Fibroblast of upper back skin (primary cell): ENCODE results near the gene GRIP2.

ENCODE experiments used
- DNase-seq: peaks from one replicate; pipeline ENCODE4 v3.0.0-alpha.2; 2013

Gene GRIP2

DNA sequence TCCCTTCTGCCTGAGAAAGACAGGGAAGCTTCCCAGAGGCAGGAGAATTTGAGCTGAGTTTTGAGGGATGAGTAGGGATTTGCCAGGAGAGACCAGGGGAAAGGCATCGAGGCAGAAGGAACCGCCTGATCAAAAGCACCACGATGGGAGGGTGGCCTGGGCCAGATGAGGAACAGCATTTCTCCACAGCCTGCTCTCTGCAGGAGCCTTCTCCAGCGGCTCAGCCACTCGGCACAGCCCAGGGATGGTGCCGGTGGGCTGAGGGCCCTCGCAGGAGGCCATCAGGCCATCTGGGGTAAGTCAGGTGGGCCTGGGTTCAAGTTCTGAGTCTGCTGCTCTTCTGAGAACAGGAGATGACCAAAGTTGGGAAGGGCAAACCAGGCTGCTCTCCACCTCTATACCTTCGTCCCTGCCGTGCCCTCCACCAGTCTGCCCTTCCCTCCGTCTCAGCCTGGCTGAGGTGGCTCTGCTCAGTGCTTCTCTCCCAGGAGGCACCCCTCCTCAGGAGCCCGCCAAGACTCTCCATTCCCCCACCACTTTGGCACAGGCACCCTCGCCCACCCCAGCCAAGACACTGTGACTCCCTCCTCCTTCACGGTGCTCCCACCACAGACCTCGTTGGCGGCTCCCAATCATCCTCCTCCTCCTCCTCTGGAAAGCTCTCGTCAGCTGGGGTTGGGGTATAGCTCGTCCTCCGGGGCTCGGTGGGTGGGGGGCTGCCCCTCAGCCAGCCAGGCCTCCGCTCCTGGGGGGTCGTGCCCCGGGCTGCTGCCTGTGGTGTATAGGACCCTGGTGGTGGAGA, 34.9 kb downstream of the GRIP2 start:
- no peak for DNase-seq

DNA sequence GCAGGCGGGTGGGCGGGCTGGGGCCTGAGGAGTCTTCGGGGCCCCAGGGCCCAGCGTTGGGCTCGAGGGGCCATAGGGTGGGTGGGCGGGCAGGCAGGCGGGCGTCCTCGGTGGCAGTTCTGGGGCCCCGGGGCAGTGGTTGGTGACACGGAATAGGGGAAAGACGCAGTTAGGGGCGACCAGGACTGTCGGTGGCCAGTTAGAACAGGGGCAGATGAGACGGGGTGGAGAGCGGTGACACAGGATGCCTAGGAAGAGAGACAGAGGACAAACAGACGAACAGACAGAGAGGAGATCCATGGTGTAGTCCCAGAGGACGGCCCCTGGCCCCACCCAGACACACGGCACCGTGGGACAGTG, 36.5 kb downstream of the GRIP2 start:
- no peak for DNase-seq

DNA sequence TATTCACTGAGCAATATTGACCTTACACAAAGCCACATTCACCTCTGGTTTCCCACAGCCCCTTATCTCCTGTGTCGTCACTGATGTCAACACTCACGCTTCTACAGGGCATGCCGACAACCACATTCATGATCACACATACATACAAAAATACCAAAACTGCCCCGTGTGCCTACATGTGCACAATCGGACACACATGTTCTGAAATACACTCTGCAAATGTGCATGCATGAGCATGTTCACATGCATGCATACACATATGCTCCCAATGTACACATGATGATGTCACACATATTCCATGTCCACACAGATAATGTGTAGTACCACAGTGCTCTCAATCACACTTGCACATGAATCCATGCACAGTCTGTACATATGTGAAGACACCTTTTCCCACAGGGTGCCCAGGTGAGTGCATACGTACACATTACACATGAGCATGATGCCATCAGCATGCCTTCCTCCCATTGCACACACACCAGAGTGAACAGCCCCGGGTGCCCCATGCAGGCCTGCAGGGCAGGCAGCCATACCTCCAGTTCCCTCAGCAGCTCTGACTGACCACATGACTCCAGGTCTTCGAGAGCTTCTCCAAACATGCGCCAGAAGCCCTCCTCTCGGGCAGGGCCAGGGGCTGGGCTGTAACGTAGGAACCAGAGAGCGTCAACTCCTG, 37.0 kb downstream of the GRIP2 start:
- no peak for DNase-seq

DNA sequence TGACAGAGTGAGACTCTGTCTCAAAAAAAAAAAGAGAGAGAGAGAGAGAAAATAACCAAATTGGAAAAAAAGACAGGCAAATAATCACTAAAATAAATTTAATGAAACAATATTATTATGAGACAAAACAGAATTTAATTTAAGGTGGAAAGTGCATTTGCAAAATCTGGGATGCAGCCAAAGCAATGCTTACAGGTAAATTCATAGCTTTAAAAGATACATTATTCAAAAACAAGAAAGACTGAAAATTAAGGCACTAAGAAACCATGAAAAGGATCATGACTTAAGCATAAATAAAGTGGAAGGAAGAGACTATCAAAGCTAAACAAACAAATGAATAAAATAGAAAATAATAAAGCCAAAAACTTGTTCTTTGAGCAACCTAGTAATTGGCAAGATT, 37.7 kb downstream of the GRIP2 start:
- no peak for DNase-seq

DNA sequence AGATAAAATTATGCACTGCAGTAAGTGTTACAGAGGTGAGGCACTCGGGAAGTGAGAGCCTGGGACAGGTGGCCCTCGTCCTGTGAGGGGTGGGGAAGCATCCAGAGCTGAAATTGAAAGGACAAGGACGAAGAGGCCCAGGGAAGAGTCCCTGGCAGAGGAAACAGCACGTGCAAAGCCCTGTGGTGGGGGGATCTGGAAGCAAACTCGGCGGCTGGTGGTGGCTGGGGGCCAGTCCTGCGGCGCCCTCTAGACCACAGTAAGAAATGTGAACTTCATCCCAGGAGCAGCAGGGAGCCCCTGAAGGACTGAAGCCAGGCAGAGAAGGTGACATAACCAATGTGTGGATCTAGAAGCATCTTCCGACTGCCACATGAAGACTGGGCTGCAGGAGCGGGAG, 42.8 kb downstream of the GRIP2 start:
- no peak for DNase-seq

DNA sequence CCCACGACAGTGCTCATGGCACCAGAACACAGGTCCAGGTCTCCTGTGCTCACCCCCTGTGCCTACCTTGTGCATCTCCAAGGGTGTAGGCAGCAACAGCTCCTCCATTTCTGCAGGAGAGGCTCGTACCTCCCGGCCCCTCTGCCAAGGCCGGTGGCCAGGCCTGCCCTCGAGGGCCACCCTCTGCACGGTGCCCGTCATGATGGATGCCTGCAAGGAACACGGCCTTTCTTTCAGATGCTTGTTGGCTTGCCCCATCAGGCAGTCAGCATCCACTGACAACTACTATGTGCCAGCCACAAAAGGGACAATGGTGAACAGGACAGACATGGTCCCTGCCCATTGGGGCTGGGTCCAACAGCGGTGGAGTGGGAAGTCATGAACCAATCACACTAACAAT, 43.8 kb downstream of the GRIP2 start:
- no peak for DNase-seq

DNA sequence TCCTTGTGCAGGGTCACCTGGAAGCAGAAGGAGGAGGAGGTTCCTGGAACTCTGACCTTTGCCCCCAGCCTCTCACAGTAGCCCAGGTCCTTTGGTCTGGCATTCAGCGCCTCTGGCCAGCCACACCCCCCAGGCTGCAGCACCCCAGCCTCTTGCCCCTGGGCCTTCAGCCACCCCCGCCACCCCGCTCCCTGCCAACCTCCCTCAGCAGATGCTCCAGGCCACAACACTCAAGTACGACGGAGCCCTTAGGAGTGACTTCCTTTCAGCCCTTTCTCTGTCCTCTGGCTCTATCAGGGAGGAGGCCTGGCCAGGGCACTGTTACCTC, 45.2 kb downstream of the GRIP2 start:
- DNase-seq = no peak

DNA sequence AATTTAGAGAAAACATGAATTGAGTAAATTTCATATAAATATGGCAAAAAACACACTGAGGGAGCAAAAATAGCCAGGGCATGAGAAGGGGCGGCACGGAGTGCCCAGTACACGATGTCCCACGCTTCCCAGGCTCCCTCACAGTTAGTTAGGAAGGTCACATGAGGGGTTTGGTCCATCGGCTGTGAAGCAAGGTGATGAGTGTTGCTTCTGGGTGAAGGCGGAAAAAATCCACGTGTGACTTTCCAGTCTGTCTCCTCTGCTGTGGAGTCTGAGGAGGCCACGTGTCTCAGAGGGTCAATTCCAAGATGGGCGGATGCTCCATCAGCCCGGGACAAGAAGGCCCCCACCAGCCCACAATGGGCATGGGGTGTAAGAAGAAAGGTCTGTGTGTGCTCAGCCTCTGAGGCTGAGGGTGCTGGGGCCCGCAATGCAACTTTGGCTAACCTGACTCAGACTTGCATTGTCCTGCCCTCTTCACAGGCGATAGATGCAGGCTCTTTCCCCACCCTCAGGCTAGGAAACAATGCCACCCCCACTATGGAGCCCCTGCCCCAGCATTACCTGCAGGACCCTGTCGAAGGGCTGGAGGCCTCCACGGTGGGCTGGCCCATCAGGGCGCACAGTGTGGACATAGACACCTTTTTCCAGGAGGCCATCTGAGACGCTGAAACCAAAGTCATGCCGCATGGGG, 45.7 kb downstream of the GRIP2 start:
- no peak for DNase-seq

DNA sequence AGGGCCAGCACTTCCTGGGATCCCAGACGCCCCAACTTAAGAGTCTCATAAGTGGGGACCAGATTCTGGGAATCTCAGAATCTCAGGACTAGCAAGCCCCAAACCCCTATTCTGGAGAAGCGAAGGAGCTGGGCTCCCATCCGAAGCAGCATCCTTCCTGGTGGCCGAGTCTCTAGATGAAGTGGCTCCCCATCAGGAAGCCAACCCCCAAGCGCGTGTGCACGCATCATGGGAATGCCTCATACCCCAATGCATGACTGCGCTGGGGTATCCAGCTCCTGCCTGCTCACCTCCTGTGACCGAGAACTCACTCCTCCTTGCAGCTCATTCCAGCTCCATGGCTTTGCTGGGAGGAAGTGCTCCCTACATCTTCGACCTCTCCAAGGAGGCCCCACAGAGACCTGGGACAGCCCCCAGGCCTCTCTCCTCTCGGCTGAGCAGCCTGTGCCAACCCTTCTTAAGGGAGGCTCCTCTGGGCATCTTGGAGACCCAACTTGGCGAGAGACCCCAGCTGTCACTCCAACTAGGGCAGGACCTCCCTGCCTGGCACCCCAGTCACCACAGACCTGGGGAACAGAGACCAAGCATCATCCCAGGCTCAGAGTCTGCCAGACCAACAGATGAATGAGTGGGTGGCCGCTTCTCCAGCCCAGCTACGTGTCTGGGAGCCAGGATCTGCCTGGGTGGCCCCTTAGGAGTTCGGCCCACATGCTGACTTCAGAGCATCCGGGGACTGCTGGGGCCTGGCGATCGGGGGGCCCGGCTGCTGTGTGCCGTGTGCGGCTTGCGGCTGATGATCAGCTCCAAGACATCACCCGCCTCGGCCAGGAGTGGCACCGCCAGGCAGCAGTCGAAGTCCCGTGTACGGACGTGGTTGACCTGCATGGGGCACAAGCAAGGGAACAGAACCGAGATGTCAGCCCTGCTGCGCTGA, 46.9 kb downstream of the GRIP2 start:
- no peak for DNase-seq

DNA sequence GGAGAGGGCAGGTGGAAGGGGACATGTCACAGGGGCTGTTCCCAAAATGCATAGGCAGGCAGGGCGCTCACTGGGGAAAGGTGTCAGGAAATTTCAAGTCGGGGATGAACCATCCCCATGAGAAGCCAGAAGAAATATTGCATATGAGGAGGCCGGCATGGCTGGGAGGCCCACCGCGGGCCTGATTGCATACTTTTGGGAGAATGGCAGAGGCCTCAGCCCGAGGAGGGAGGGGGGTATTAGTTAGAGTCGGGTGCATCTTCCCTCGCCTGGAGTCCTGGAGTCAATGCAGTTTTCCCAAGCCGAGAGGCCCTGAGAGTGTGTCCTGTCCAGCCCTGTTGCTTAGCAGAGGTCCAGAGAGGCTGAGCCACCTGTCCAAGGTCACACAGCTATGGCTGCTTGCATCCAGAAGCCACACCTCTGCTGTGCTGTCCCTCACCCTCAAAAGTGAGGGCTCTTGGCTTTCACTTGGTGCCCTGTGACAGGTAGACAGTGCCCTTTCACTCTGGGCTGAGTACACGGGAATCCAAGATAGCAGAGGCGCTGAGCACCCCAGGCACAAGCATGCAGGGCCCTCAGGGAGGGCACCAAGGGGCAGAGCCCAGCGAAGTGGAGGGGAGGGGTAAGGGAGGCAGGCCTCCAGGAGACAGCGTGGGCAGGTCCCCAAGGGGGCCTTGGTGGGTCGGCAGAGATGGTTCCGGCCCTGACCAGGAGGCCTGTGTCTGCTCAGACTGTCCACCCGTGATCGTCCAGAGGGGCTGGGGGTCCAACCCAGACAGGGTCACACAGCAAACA, 48.5 kb downstream of the GRIP2 start:
- DNase-seq = no peak

DNA sequence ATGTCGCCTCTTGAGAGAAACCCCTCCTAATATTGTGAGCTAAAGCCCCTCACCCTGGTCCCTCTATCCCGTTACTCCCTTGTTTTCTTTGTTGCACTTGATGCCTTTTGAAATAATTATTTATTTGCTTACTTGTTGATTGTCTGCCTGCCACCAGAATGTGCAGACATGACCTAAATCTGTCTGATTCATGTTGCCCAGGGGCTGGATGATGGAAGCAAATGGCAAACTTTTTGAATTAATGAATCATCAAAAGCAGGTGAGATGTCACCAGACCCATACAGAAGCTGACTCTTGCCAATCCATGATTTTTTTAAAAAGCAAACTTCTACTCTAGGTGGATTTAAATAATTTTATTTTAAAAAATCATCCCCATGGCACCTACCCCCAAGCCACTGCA, 49.3 kb downstream of the GRIP2 start:
- DNase-seq = no peak

DNA sequence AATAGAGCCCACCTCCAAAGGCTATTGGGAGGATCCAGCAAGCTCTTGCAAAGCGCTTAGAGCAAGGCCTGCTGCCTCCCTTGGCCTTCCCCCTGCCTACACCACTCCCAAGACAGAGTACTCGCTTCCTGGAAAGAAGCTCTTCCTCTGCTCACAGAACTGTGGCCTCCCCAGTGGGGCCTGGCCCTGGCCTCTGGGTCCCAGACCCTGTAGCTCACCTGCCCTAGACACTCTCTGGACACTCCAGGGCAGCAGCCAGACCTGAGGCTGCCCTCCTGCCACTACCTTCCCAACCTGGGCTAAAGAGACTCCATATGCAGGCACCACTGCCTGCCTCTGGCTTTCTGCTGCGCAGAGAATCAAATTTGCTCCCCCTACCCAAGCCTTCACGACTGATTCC, 49.9 kb downstream of the GRIP2 start:
- DNase-seq = no peak

DNA sequence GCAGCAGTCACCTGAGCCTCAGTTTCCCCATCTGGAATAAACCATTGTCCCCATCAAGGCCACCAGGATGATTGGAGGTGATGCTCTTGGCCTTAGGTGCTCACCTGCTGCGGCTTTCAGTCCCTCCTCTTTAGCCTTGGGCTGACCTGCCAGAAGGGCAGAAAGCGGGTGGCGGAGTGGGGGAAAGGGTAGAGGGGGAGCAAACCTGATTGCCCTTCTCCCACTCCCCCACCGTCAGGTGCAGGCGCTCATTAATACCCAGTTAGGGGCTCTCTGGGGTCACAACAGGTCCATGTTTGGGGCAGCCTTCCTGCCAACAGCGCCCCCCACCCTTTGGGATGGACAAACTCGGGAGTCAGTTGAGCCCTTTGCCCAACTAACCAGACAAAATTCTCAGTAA, 50.5 kb downstream of the GRIP2 start:
- DNase-seq = no peak

DNA sequence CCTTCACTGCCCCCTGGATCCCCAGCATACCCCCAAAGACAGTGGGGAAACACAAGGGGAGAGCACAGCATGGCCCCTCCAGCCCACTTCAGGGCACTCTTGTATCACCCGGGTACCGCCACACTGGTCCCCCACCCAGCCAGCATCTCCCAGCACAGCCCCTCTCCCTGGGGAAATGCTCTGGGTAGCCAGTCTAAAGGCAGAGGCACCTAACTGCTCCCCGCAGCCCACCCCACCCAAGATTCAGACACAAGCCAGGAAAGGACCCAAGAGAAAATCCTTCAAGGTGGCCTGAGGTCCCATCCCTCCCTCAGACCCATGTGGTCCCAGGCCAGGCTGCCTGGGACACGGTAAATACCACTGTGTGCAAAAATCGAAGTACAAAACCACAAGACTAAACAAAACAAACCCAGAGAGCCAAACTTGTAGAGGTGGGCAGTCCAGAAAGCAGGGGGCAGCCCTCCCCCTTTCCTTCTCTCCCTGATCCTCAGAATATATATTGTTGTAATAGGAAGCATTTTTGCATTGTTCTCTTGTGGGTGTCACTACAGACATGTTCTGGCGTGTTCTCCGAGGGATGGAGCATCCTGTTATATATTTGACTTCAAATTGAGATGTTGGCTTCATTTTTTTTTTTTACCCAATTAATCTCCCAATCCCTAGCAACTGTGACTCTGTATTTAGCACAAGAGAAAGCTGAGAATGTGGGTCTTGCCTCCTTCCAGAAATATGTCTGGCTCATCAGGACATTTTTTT, 51.7 kb downstream of the GRIP2 start:
- DNase-seq = no peak

DNA sequence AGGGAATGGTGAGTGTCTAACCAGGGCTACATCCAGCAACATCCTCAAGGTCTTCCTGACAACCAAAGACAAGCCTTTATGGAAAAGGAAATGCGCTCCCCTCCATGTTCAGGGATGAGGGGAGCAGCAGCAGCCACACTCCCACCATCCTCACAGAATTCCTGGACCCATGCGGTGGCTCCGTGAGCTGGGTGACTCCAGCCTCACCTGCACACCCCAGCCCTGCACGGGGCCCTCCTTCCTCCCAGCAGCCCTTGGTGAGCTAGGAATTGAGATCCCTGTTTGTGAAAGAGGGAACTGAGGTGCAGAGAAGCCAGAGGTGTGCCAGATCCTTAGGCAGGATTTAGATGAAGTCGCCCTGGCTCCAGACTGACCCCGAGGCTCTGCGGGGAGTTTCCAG, 52.3 kb downstream of the GRIP2 start:
- no peak for DNase-seq

DNA sequence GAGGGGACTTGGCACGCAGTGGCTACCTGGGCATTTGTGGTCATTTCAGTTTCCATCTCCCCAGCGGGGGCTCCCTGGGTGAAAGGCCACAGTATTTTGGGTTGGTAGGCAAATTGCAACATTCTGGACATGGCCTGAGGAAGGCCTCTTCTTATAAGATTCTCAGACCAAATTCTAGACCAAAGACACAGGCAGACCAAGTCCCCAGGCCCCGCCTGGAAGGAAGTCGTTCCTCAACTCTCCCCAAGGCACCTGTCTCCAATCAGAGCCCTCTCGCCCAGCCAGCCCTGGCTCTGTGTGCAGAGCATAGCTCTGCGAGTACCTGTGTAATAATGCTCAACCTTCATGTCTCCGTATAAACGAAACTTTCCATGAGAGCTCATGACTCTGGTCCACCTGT, 53.1 kb downstream of the GRIP2 start:
- no peak for DNase-seq

DNA sequence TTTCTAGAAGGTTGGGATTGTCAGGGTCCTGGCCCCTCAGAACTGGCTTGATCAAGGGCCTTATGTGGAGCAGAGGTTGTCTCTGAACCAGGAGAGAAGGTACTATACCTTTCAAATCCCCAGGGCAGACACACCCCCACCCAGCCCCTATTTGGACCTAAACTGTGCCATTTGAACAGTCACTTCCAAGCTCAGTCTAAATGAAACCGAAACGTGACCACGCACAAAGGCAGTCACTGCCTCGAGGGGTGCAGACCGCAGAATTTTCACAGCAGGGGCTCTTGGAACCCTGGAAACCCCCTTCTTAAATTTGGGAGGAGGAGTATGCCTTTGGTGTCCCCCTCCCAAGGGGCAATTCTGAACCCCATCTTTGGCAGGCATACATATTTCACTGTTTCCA, 53.7 kb downstream of the GRIP2 start:
- DNase-seq = no peak

DNA sequence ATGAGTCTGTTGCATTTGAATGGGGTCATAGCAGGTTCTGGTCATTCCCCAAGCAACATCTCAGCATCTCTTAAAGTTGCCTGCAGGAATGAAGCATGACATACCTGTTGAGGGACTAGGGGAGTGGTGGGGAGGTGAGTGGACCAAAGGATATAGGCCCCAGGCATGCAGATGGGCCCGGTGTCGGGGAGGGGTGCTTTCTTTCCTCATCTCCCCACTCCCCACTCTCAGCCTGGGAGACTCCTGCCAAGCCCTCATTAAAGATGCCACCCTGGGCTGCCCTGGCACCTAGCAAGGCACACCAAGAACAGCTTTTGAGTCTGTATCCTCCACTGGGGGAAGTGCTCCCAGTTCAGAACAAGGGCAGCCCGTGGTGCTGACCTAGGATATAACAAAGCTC, 54.2 kb downstream of the GRIP2 start:
- no peak for DNase-seq

DNA sequence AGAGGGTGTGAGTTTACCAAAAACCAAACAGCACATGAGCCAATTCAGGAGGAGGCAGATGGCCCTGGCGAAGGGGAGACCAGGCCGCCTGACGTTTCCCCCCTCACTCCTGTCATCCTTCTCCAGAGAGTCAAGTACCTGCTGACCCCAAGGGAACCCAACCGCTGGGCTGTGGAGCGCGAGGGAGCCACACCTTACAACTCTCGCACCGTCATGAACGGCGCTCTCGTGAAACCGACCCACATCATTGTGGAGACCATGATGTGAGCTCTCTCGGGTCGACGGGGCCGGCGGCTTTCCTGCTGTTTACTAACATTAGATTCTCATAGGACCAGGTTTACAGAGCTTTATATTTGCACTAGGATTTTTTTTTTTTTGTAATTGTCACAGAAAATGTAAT, 55.4 kb downstream of the GRIP2 start:
- DNase-seq = no peak

DNA sequence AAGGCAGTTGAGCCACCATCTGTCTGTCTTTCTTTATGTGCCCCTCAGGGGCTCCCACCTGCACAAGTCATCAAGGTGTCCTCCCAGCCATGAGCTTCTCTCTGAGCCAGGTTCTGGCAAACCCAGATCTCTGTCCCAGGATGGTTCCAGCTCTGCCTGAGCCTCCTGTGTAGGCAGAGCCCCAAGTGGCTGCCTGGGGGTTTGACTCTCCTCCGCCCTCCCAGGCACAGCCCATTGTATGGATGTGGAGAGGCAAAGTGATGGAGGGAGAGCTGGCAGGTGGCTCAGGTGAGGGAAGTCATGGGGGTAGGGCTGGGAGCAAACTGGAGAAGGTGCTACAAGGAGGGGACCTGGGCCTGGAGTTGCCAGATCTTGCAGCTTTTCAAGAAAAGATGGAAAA, 56.9 kb downstream of the GRIP2 start:
- DNase-seq = no peak

DNA sequence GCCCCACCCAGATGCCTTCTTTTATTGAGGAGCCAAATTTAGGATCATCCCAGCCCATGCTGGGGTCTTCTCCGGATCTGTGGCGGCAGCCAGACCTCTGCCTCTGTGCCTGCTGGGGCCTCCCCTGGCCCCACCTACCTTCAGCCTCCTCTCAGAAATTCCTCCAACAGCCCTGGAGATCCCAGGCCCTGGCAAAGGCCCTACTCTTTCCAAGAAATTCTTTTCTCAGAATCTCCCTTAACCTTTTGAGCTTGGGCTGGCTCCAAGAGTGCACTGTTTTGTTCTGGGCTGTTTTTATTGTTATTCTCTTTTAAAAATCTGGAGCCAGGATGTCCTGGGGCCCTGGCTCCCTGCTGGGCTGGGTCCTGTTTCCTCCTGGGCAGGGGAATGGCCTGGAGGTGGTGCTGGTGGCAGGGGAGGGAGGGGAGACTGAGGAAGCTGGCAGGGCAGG, 57.8 kb downstream of the GRIP2 start:
- no peak for DNase-seq

DNA sequence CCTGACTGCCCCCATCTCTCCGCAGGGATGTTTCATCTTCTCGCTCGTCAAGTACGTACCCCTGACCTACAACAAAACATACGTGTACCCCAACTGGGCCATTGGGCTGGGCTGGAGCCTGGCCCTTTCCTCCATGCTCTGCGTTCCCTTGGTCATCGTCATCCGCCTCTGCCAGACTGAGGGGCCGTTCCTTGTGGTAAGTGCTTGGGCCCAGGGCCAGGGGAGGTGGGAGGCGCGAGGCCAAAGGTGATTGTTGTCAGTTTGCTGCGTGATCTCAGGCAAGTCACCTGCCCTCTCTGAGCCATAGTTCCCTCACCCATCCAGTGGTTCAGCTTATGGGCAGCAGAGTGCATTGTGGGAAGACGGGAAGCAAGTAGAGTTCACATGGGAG, 58.5 kb downstream of the GRIP2 start:
- DNase-seq = no peak
